Right lobe of liver (tissue), 6 donors: ENCODE measurements around the gene WWP2. TPM values are rescaled to one million over a fixed set of nuclear protein-coding genes. Genes with fewer than 3 reads are reported as not detected.

ENCODE experiments used
- ATAC-seq, 4 donors: fragments of 200-7000 bp; cut with Tn5 transposase; one replicate each; pipeline ENCODE4 v1.9.1; 2020; ENCODE audit warnings: mild to moderate bottlenecking in 4 of 4, moderate library complexity in 4 of 4
- DNase-seq, 3 donors: peaks; one replicate each; pipeline ENCODE4 v3.0.0-alpha.2; 2020
- H3K27ac ChIP-seq, 3 donors: fragments of 200-600 bp; one replicate each; pipeline ENCODE4 v1.8.0; 2022
- H3K27me3 ChIP-seq, 2 donors: fragments of 200-600 bp; one replicate each; pipeline ENCODE4 v1.8.0; 2022
- H3K36me3 ChIP-seq, 4 donors: fragments of 200-600 bp; sonication (generic) in 1 of 4; one replicate each; pipeline versions ENCODE4 v1.5.1 to v1.8.0; 2017 to 2022; ENCODE audit warnings: control low read depth in 1 of 4
- H3K4me1 ChIP-seq, 4 donors: fragments of 200-600 bp; sonication (generic) in 1 of 4; one replicate each; pipeline versions ENCODE4 v1.5.1 to v1.8.0; 2017 to 2022; ENCODE audit warnings: control low read depth in 1 of 4
- H3K4me3 ChIP-seq, 3 donors: fragments of 200-600 bp; one replicate each; pipeline ENCODE4 v1.8.0; 2022
- H3K9me3 ChIP-seq, 4 donors: fragments of 200-600 bp; sonication (generic) in 1 of 4; one replicate each; pipeline versions ENCODE4 v1.5.1 to v1.8.0; 2017 to 2022; ENCODE audit warnings: control low read depth in 1 of 4
- CTCF ChIP-seq, 4 donors: fragments of 200-600 bp in 3 of 4; fragments of 450-650 bp in 1 of 4; IDR thresholded peaks; one replicate each; pipeline versions ENCODE4 v1.5.1 to v1.8.0; 2016 to 2022; ENCODE audit warnings: antibody characterized with exemption in 4 of 4, mild to moderate bottlenecking in 2 of 4
- POLR2A ChIP-seq: fragments of 450-650 bp; IDR thresholded peaks from one replicate; pipeline ENCODE4 v1.6.1; 2017; ENCODE audit warnings: antibody characterized with exemption, mild to moderate bottlenecking
- WGBS: methylation state at CpG from one replicate; pipeline ENCODE4 v1.1.6; 2018; ENCODE audit warnings: low coverage, low lambda C conversion rate; ENCODE audit not compliant: insufficient coverage; ENCODE audit errors: missing lambda C conversion rate; 5-methylcytosine and 5-hydroxymethylcytosine counted together
- intact Hi-C, 2 donors: fragments of 100-400 bp; cut with DNase I; formaldehyde crosslinking; loops; one replicate each; pipeline versions ENCODE4 v1.11.2 to v1.14.1; 2022
- total RNA-seq, 6 experiments: library from RNA; depleted of rRNA in 2 of 6; stranded (reverse); fragments of >200 nt in 2 of 6; fragmentation: NEBNext Ultra II Directional in 3 of 6; extraction: Animal tissue kit (Norgen Biotek cat#: 25700) in 3 of 6; gene quantifications; one replicate each; pipeline versions ENCODE4 v1.1.0 to v1.2.4, GENCODE V29; 2016 to 2023
- donor health status: DM: no; HTN: yes; CAD: no.
- donor health status: DM: no; HTN: no; CAD: no.
- donor health status: DM: no; HTN: no; CAD: no.
- donor health status: DM: no; HTN: yes; CAD: no.
- donor health status: DM: no; HTN: yes; CAD: no.

The WWP2 gene
- total RNA-seq, 6 experiments from 2014 or later: 18.1 to 24.6 (median 22.4) TPM

GRCh38 chr16:69932228-69932627 lies 170.1 kb downstream of the WWP2 start:
- Histone ChIP-seq H3K36me3 (peaks cover 0 to 54% (median 6%) of the 10 kb centered on the region in 4 donors), H3K9me3 (no peaks in the 10 kb centered on the region), H3K4me3 (no peak overlapping the region), H3K27ac (no peak overlapping the region), H3K27me3 (no peaks in the 10 kb centered on the region), H3K4me1 (no peaks in the 10 kb centered on the region)
- WGBS: 86% methylated on average over 7 of the region's 9 CpGs
- TF ChIP-seq POLR2A: no peak
- TF ChIP-seq CTCF (IDR thresholded peaks at IDR 0.05): no peak
- ATAC-seq (no peak), DNase-seq (no peak)
- intact Hi-C loops: loop anchor here in 1 of 2 donors (5.0 kb wide), 1 partner anchor 135 kb away; no protein-coding TSS in a partner anchor

DNA sequence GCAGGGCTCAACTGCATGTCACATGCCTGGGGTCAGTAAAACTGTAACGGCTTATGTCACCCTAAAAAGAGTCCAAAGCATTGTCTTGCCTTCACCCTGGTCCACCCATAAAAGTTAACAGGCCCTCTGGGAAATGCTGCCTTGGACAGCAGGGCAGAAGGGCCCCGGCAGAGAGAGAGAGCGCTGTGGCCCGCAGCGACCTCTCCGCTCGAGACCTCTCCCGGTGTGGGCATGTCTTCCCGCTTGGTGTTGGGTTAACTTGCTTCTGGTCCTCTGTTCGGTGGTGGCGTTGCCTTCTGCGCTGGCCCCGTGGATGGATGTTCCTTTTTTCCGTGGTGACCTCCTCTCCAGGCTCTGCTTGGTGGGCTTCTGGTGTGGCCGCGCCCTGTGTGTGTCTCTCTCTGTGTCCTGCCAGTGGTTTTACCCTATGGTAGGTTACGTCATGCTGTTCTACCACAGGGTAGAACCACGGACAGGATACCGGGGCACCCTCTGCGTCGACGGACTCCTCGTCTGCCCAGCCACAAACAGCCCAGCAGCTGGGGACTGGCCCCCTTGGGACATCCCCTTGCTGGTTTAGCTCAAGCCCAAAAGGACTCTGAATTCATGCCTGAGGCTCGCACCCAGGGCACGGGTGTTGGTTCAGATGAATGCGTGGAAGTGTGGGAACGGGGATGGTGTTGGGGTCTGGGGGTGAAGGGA lies 170.7 kb downstream of the WWP2 start:
- 95% methylated on average over 12 of the region's 27 CpGs for WGBS
- no peaks in the 10 kb centered on the region for H3K9me3 ChIP-seq
- DNase-seq (no peak), ATAC-seq (no peak)
- no peak overlapping the region for H3K4me3 ChIP-seq
- H3K4me1 ChIP-seq: no peaks in the 10 kb centered on the region
- TF ChIP-seq POLR2A (no peak), CTCF (IDR thresholded peaks at IDR 0.05) (no peak)
- peaks cover 0 to 60% (median 8%) of the 10 kb centered on the region in 4 donors for H3K36me3 ChIP-seq
- no peaks in the 10 kb centered on the region for H3K27me3 ChIP-seq
- intact Hi-C loops: loop anchor here in 1 of 2 donors (5.0 kb wide), 1 partner anchor 136 kb away; no protein-coding TSS in a partner anchor
- H3K27ac ChIP-seq: no peak overlapping the region

DNA sequence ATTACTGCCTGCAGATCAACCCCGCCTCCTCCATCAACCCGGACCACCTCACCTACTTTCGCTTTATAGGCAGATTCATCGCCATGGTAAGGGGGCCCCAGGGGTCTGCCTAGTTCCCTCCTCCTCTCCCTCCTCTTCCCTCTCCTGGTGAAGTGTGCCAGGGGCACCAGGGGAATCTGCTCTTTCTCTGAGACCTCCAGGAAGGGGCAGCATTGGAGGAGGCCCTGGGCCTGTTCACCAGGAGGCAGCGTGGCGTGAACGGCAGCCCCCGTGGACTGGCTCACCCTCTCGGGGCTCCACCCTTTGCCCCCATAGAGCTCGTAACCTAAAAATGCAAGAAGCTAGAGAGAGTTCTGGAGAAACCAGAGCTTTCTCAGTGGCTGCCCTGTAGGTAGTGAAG lies 171.9 kb downstream of the WWP2 start:
- TF ChIP-seq CTCF (IDR thresholded peaks at IDR 0.05) (no peak), POLR2A (no peak)
- Histone ChIP-seq H3K4me3 (no peak overlapping the region), H3K27me3 (no peaks in the 10 kb centered on the region), H3K4me1 (no peaks in the 10 kb centered on the region), H3K36me3 (peaks cover 0 to 68% (median 8%) of the 10 kb centered on the region in 4 donors), H3K27ac (no peak overlapping the region), H3K9me3 (no peaks in the 10 kb centered on the region)
- DNase-seq (no peak), ATAC-seq (no peak)
- intact Hi-C loops: loop anchor here in 1 of 2 donors (5.0 kb wide), 1 partner anchor 137 kb away; no protein-coding TSS in a partner anchor
- 86% methylated on average over 8 of the region's 10 CpGs for WGBS

GRCh38 chr16:69934751-69935150 lies 172.6 kb downstream of the WWP2 start:
- Histone ChIP-seq H3K27me3 (no peaks in the 10 kb centered on the region), H3K36me3 (peaks cover 0 to 69% (median 8%) of the 10 kb centered on the region in 4 donors), H3K4me3 (no peak overlapping the region), H3K4me1 (no peaks in the 10 kb centered on the region), H3K27ac (no peak overlapping the region), H3K9me3 (no peaks in the 10 kb centered on the region)
- intact Hi-C loops: loop anchor here in 1 of 2 donors (5.0 kb wide), 1 partner anchor 137 kb away; no protein-coding TSS in a partner anchor
- TF ChIP-seq CTCF (IDR thresholded peaks at IDR 0.05) (no peak), POLR2A (no peak)
- 96% methylated on average over 13 of the region's 17 CpGs for WGBS
- DNase-seq (no peak), ATAC-seq (no peak)
